ENCODE measurements around the gene UROS. TPM values are rescaled to one million over a fixed set of nuclear protein-coding genes. Genes with fewer than 3 reads are reported as not detected.

Gene UROS
- polyA plus RNA-seq, 1 donor from 2014 or later, result 103 TPM

GRCh38 chr10:125785791-125786190 lies 37.3 kb downstream of the UROS start:
- no peaks in the 10 kb centered on the region for H3K9me2 ChIP-seq (ENCODE audit: insufficient read depth, low read length)
- no peak overlapping the region for H3K27ac ChIP-seq (ENCODE audit: low read length)
- H3K9me3 ChIP-seq (ENCODE audit: low read length), result no peaks in the 10 kb centered on the region
- no peak for TF ChIP-seq SMC3 (conservative IDR thresholded peaks at IDR 0.05; ENCODE audit: poor library complexity)
- TF ChIP-seq TAF1 (IDR thresholded peaks at IDR 0.05; ENCODE audit: low read depth), result no peak
- no peak for TF ChIP-seq REST (IDR thresholded peaks at IDR 0.05; ENCODE audit: borderline replicate concordance)
- TF ChIP-seq RAD21 (conservative IDR thresholded peaks at IDR 0.05), result no peak
- no peak for TF ChIP-seq EP300 (conservative IDR thresholded peaks at IDR 0.05; ENCODE audit: poor library complexity, severe bottlenecking)
- TF ChIP-seq POLR2AphosphoS5 (IDR thresholded peaks at IDR 0.05), result no peak
- TF ChIP-seq, protein P1, sequence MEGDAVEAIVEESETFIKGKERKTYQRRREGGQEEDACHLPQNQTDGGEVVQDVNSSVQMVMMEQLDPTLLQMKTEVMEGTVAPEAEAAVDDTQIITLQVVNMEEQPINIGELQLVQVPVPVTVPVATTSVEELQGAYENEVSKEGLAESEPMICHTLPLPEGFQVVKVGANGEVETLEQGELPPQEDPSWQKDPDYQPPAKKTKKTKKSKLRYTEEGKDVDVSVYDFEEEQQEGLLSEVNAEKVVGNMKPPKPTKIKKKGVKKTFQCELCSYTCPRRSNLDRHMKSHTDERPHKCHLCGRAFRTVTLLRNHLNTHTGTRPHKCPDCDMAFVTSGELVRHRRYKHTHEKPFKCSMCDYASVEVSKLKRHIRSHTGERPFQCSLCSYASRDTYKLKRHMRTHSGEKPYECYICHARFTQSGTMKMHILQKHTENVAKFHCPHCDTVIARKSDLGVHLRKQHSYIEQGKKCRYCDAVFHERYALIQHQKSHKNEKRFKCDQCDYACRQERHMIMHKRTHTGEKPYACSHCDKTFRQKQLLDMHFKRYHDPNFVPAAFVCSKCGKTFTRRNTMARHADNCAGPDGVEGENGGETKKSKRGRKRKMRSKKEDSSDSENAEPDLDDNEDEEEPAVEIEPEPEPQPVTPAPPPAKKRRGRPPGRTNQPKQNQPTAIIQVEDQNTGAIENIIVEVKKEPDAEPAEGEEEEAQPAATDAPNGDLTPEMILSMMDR (IDR thresholded peaks at IDR 0.05; ENCODE audit: poor library complexity, severe bottlenecking), result no peak
- TF ChIP-seq MXI1 (conservative IDR thresholded peaks at IDR 0.05; ENCODE audit: poor library complexity, severe bottlenecking), result no peak
- no peak for TF ChIP-seq EZH2 (IDR thresholded peaks at IDR 0.05; ENCODE audit: borderline replicate concordance, insufficient read depth, low read length, poor library complexity, severe bottlenecking)
- no peak overlapping the region for H3K4me3 ChIP-seq (ENCODE audit: low read length)
- no peaks in the 10 kb centered on the region for H3K79me2 ChIP-seq (replicated peaks; ENCODE audit: insufficient read depth, low read length)
- H3K9ac ChIP-seq (ENCODE audit: low read length), result no peak overlapping the region
- H3K4me2 ChIP-seq (ENCODE audit: low read length), result no peak overlapping the region
- H3K27me3 ChIP-seq (ENCODE audit: insufficient read depth, low read depth, low read length), result no peaks in the 10 kb centered on the region
- no peaks in the 10 kb centered on the region for H3K36me3 ChIP-seq (ENCODE audit: insufficient read depth, low read length)
- H3F3A ChIP-seq (ENCODE audit: insufficient read depth, low read length, poor library complexity, severe bottlenecking), result no peaks in the 10 kb centered on the region
- H2AFZ ChIP-seq (ENCODE audit: low read depth, low read length), result no peak overlapping the region
- H4K20me1 ChIP-seq (ENCODE audit: insufficient read depth), result no peaks in the 10 kb centered on the region

- Histone ChIP-seq H4K20me1 (ENCODE audit: insufficient read depth) (no peaks in the 10 kb centered on the region), H3K9me3 (ENCODE audit: low read length) (no peaks in the 10 kb centered on the region), H3K36me3 (ENCODE audit: insufficient read depth, low read length) (no peaks in the 10 kb centered on the region), H3F3A (ENCODE audit: insufficient read depth, low read length, poor library complexity, severe bottlenecking) (no peaks in the 10 kb centered on the region), H3K9ac (ENCODE audit: low read length) (no peak overlapping the region), H3K9me2 (ENCODE audit: insufficient read depth, low read length) (no peaks in the 10 kb centered on the region), H3K79me2 (replicated peaks; ENCODE audit: insufficient read depth, low read length) (no peaks in the 10 kb centered on the region), H3K27me3 (ENCODE audit: insufficient read depth, low read depth, low read length) (no peaks in the 10 kb centered on the region), H3K27ac (ENCODE audit: low read length) (no peak overlapping the region), H3K4me2 (ENCODE audit: low read length) (no peak overlapping the region), H2AFZ (ENCODE audit: low read depth, low read length) (no peak overlapping the region), H3K4me3 (ENCODE audit: low read length) (no peak overlapping the region)
- TF ChIP-seq TAF1 (IDR thresholded peaks at IDR 0.05; ENCODE audit: low read depth), result no peak
- no peak for TF ChIP-seq EZH2 (IDR thresholded peaks at IDR 0.05; ENCODE audit: borderline replicate concordance, insufficient read depth, low read length, poor library complexity, severe bottlenecking)
- TF ChIP-seq, protein P1 (IDR thresholded peaks at IDR 0.05; ENCODE audit: poor library complexity, severe bottlenecking), result no peak
- no peak for TF ChIP-seq POLR2AphosphoS5 (IDR thresholded peaks at IDR 0.05)
- no peak for TF ChIP-seq MXI1 (conservative IDR thresholded peaks at IDR 0.05; ENCODE audit: poor library complexity, severe bottlenecking)
- TF ChIP-seq EP300 (conservative IDR thresholded peaks at IDR 0.05; ENCODE audit: poor library complexity, severe bottlenecking), result no peak
- TF ChIP-seq SMC3 (conservative IDR thresholded peaks at IDR 0.05; ENCODE audit: poor library complexity), result no peak
Measured at GRCh38 chr10:125783957-125784356, 39.1 kb downstream of the UROS start.

All from neural cell (in vitro differentiated cells).